AG10803 (cell line): ENCODE data around the gene RNU2-63P.
A peak's percentile ranks its signal among the peaks of the same experiment; 100 is the strongest.
"Not testable (repeated sequence)": the region's sequence is repeated elsewhere in the genome, so short reads cannot be mapped to it uniquely, and the experiment has no call there.

ENCODE experiments used
- DNase-seq: peaks from one replicate; pipeline ENCODE4 v3.0.0; 2010; ENCODE audit warnings: low read depth
- H3K4me3 ChIP-seq: 2 replicates; pipeline ENCODE4 v1.5.1; 2011; ENCODE audit warnings: mild to moderate bottlenecking, low read length, control low read depth
- TF ChIP-seq, protein P1 (sequence below): conservative IDR thresholded peaks from 2 replicates; pipeline ENCODE4 v1.5.1; 2011; ENCODE audit warnings: mild to moderate bottlenecking, low read length, control low read depth, inconsistent platforms

The RNU2-63P gene

DNA sequence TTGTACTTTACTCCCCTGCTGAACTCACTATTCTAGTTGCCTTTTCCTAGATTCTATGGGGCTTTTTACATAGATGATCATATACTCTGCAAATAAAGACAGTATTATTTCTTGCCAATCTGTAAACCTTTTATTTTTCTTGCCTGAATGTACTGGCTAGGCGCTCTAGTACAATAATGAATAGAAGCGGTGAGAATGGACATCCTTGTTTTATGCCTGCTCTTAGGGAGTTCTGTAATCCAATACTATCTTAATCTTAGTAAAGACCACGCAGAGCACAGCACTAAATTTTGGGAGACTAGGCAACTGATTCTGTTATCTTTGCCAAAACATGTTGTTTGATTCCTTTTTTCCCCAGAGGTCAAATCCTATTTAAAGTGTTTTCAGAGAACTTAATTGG is 32.2 kb upstream of the RNU2-63P start:
- H3K4me3 ChIP-seq, result no peak overlapping the region
- DNase-seq, result no peak
- TF ChIP-seq, protein P1, sequence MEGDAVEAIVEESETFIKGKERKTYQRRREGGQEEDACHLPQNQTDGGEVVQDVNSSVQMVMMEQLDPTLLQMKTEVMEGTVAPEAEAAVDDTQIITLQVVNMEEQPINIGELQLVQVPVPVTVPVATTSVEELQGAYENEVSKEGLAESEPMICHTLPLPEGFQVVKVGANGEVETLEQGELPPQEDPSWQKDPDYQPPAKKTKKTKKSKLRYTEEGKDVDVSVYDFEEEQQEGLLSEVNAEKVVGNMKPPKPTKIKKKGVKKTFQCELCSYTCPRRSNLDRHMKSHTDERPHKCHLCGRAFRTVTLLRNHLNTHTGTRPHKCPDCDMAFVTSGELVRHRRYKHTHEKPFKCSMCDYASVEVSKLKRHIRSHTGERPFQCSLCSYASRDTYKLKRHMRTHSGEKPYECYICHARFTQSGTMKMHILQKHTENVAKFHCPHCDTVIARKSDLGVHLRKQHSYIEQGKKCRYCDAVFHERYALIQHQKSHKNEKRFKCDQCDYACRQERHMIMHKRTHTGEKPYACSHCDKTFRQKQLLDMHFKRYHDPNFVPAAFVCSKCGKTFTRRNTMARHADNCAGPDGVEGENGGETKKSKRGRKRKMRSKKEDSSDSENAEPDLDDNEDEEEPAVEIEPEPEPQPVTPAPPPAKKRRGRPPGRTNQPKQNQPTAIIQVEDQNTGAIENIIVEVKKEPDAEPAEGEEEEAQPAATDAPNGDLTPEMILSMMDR, result no peak

DNA sequence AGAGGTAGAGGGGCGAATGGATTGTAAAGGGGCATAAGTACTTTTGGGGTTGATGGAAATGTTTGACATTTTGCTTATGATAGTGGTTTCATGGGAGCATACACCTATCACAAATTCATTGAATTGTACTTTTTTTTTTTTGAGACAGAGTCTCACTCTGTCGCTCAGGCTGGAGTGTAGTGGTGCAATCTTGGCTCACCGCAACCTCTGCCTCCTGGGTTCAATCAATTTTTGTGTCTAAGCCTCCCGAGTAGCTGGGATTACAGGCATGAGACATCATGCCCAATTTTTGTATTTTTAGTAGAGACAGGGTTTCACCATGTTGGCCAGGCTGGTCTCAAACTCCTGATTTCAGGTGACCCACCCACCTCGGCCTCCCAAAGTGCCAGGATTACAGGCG is 29.2 kb upstream of the RNU2-63P start:
- DNase-seq, H3K4me3 ChIP-seq: not testable (repeated sequence)

DNA sequence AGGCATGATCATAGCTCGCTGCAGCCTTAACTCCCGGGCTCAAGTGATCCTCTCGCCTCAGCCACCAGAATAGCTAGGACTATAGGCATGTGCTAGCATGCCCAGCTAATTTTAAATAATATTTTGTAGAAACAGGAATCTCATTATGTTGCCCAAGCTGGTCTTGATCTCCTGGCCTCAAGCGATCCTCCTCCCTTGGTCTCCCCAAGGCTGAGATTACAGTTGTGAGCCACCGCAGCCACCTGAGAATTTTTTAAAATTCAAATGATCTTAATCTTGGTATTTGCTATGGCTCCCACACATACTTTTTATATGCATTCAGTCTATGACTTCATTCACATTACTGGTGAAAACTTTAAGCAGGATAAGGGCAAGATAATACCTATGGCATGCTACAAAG is 26.1 kb upstream of the RNU2-63P start:
- TF ChIP-seq, protein P1, result no peak
- no peak overlapping the region for H3K4me3 ChIP-seq
- DNase-seq, result no peak

DNA sequence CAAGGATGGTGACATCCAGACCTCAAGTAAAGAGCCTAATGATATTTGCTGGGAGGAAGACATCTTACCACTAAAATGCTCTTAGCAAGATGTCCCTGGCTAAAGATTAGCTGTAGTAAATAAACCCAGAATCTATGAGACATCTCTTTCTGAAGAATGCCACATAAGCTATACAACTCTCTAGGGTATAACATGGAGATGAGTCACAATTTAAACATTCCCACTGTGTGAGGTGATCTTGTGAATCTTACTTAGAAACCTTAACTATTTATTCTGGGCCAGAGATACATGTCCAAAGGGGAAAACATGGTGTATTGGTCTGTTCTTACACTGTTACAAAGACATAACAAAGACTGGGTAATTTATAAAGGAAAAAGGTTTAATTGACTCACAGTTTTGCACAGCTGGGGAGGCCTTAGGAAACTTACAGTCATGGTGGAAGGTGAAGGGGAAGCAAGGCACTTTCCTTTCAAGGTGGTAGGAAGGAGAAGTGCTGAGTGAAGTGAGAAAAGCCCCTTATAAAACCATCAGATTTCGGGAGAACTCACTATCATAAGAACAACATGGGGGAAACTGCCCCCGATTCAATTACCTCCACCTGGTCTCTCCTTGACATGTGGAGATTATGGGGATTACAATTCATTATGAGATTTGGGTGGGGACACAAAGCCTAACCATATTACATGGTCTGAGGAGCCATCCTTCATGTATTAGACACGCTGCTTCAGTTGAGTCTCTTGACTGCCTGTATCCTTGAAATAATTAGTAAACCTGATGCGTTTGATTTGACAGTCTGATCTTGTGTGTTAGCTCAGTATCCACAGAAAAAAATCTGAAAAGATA is 22.1 kb upstream of the RNU2-63P start:
- H3K4me3 ChIP-seq, result no peak overlapping the region
- DNase-seq, result peak; percentile 92
- TF ChIP-seq, protein P1, result no peak

DNA sequence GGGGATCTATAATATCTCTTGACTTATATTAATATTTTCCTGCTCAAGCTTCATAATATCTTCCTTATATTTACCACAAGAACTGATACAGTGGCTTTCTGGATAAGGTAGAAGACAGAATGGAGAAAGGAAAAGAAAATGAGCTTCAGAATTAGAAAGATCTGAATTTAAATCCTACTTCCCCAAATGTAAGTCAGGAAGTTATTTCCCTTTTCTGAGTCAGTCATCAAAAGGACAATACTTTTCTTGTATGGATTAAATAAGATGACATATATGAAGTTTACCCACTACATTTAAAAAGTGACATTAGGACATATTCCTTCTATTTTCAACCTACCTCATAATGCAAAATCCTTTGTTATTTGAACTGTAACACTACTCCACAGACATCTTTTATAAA is 20.3 kb upstream of the RNU2-63P start:
- no peak for DNase-seq
- TF ChIP-seq, protein P1, result no peak

DNA sequence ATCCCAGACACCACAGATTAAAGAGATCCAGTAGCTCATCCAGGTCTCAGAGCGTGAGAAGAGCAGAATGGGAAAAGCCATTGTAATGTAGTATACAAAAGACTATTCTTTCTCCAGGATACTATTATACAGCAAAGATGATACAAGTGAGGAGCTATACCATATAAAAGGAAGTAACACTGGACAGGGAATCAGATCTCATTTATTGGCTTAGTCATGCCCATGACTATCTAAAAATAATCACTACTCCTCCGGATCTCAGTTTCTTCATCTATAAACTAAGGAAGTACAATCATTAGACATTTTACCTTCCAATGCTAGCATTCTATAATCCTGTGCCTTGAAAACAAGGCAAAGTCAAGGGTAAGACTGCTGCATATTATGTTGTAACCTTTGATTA is 19.8 kb upstream of the RNU2-63P start:
- H3K4me3 ChIP-seq, result no peak overlapping the region
- TF ChIP-seq, protein P1, result no peak
- no peak for DNase-seq

More for the DNA sequence above, 20.3 kb upstream of the RNU2-63P start:
- H3K4me3 ChIP-seq, result no peak overlapping the region

DNA sequence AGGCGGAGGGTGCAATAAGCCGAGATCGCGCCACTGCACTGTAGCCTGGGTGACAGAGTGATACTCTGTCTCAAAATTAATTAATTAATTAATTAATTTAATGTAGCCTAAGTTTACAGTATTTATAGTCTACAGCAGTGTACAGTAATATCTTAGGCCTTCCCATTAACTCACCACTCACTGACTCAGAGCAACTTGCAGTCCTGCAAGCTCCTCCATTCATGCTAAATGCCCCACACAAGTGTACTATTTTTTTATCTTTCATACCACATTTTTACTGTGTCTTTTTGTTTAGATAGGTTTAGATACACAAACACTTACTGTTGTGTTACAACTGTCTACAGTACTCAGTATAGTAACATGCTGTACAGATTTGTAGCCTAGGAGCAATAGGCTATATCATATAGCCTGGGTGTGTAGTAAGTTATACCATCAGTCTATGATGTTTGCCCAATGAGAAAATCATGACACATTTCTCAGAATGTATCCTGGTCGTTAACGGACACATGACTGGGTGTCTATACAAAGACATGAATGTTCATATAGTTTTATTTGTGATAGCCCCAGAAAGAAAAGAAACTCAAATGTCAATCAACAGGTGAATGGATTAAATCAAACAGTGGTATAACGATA is 15.8 kb upstream of the RNU2-63P start:
- no peak overlapping the region for H3K4me3 ChIP-seq
- no peak for DNase-seq
- TF ChIP-seq, protein P1, result no peak
